ENCODE results near the gene UBASH3A.
A peak's percentile ranks its signal among the peaks of the same experiment; 100 is the strongest.

The UBASH3A gene

GRCh38 chr21:42414553-42414927, 10.8 kb downstream of the UBASH3A start:
- DNase-seq (ENCODE audit: low read depth): no peak
- TF ChIP-seq CTCF (conservative IDR thresholded peaks at IDR 0.05; ENCODE audit: low read depth, low read length): no peak
- no peak overlapping the region for H3K4me3 ChIP-seq (ENCODE audit: low read depth, low read length)

DNA sequence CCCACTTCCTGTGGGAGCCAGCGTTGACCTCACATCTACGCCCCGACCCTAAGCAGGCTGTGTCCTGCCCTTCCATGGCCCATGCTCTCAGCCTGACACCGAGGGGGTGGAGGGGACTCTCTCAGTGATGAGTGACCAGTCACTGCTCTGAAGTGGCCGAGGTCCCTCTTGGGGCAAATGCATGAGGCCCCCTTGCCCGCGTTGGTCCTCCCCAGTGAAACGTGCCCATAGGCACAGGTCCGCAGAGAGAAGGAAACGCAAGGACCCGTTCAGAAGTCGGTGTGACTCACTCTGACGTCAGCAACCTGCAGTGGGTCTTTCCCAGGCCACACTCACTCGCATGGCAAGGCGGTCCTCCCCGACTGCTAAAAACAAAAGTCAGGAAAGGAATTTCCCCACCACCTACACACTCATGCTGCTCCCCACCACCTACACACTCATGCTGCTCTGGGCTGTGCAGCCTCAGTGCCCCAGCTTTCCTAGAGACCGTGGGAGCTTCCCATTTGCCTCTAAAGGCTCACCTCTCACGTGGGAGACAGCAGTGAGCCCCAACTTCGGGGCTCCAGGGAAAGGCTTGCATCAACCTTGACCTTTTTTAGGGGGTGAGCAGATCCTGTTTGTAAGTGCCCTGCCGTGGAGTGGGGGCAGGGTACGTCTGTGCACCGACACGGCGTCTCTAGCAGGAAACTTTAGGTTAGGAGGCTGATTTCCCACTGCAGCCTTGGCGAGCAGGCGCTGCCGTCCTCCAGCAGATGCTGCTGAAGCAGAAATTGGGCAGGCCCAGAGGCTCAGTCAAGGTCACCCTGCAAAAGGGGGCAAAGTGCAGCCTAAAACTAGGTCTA, 11.4 kb downstream of the UBASH3A start:
- peak; percentile 79 for DNase-seq (ENCODE audit: low read depth)
- TF ChIP-seq CTCF (conservative IDR thresholded peaks at IDR 0.05; ENCODE audit: low read depth, low read length): no peak
- no peak overlapping the region for H3K4me3 ChIP-seq (ENCODE audit: low read depth, low read length)

DNA sequence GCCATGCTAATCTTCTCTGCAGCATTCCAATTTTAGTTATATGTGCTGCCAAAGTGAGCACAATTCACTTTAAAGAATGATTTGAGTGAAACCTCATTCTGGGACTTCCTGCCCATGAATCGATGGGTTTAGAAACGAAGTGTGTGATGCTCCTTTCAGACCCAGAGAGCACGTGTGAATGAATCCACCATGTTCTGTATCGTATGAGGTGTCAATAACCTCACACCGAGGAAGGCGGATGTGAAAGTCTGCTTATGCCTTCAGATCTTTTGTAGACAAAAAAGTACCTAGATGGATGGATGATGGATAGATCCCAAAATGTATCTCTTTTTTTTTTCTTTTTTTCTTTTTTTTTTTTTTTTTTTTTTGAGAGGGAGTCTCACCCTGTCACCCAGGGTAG, 13.8 kb downstream of the UBASH3A start:
- no peak overlapping the region for H3K4me3 ChIP-seq (ENCODE audit: low read depth, low read length)
- no peak for TF ChIP-seq CTCF (conservative IDR thresholded peaks at IDR 0.05; ENCODE audit: low read depth, low read length)
- DNase-seq (ENCODE audit: low read depth): no peak

- no peak for TF ChIP-seq CTCF (conservative IDR thresholded peaks at IDR 0.05; ENCODE audit: low read depth, low read length)
- no peak overlapping the region for H3K4me3 ChIP-seq (ENCODE audit: low read depth, low read length)
- no peak for DNase-seq (ENCODE audit: low read depth)
These were observed 15.2 kb downstream of the UBASH3A start for GRCh38 chr21:42418886-42419285.

GRCh38 chr21:42419845-42420244, 16.1 kb downstream of the UBASH3A start:
- DNase-seq (ENCODE audit: low read depth): no peak
- TF ChIP-seq CTCF (conservative IDR thresholded peaks at IDR 0.05; ENCODE audit: low read depth, low read length): no peak
- H3K4me3 ChIP-seq (ENCODE audit: low read depth, low read length): no peak overlapping the region

DNA sequence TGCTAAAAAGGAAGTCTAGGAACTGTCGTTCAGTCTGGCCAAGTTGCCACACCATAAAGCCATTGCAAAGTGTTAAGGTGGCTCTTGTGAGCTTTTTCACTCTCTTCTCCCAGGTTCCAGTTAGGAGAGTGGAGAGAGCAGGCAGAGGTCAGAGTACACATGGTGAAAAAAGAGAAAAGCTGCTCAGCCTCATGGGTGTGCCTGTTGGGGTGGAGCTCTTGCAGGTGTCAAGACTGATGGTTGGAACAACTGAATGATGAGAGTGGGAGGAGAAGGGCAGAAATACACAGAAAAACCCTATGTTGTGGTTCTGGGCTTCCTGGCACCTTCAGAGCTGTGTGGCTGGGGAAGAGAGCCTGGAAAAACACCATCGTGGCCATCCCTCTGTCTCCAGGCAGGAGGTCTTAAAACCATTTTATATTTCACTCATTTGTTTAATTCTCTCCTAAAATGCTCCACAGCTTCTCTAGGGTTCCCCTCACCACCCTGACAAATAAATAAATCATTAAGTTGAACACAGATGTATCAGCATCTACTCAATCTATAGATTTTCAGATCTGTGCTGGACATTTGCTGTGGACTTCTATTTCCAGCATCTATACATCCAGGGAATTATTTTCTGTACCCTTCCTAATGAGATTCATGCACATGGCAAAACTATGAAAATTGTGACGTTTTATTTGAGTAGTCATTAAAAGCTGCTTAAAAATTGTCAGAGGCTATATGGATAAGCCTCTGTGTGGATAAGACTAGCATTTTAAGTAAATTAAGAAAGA, 17.5 kb downstream of the UBASH3A start:
- DNase-seq (ENCODE audit: low read depth): no peak
- no peak for TF ChIP-seq CTCF (conservative IDR thresholded peaks at IDR 0.05; ENCODE audit: low read depth, low read length)
- H3K4me3 ChIP-seq (ENCODE audit: low read depth, low read length): no peak overlapping the region

Measured in choroid plexus epithelial cell (primary cell).